K562 (cell line): ENCODE measurements around the gene IQCN. TPM values are rescaled to one million over a fixed set of nuclear protein-coding genes. Genes with fewer than 3 reads are reported as not detected.

ENCODE experiments used
- ATAC-seq: fragments of 200-7000 bp; cut with Tn5 transposase; 3 replicates; pipeline ENCODE4 v1.9.1; 2020; ENCODE audit warnings: moderate library complexity
- BruUV-seq: library from RNA; stranded (reverse); fragments of 400-500 nt; replicated peaks from 2 replicates; lab custom pipeline; 2021; lab: Mats Ljungman, UMichigan
- CTCF ChIA-PET: fragments of 300-600 bp; formaldehyde crosslinking; extraction: SDS; loops from one replicate; lab custom pipeline; 2021; ENCODE audit warnings: low intra/inter-chr PET ratio; lab: Yijun Ruan, JAX
- POLR2A ChIA-PET: fragments of 300-600, 350-650 bp; sonication (Branson Sonifier 250); formaldehyde crosslinking; extraction: SDS; loops from one replicate; lab custom pipeline; 2021; ENCODE audit warnings: antibody characterized with exemption, inconsistent platforms; lab: Yijun Ruan, JAX
- DNase-seq, 4 experiments: peaks; one replicate each; pipeline versions ENCODE4 v3.0.0 to v3.0.0-alpha.2; 2011 to 2018; ENCODE audit warnings: low spot score in 3 of 4, mixed read lengths in 3 of 4; ENCODE audit errors: extremely low read depth in 1 of 4
- FAIRE-seq: peaks from 2 replicates; lab custom pipeline; 2011; peaks lifted over from hg19 to GRCh38; lab: Jason Lieb, UNC
- H2AFZ ChIP-seq: 2 replicates; pipeline ENCODE4 v1.6.0; 2011; ENCODE audit warnings: low read depth, low read length, control low read depth, inconsistent platforms
- H3K27ac ChIP-seq: fragments of 200-600 bp; 3 replicates; pipeline ENCODE4 v1.8.0; 2011; ENCODE audit warnings: low read depth, mild to moderate bottlenecking, control low read depth, inconsistent platforms, low read length, moderate library complexity, mixed read lengths; ENCODE audit errors: extremely low read depth
- H3K27me3 ChIP-seq, 2 experiments: fragments of 300-600 bp in 1 of 2; 2 replicates in 1 of 2; 3 replicates in 1 of 2; pipeline versions ENCODE4 v1.6.0 to v1.8.0; 2011; ENCODE audit warnings: inconsistent platforms in 2 of 2, low read length in 2 of 2, mild to moderate bottlenecking in 1 of 2, mixed read lengths in 1 of 2, moderate library complexity in 1 of 2; ENCODE audit not compliant: control insufficient read depth in 2 of 2, insufficient read depth in 2 of 2
- H3K36me3 ChIP-seq: fragments of 300-600 bp; 3 replicates; pipeline ENCODE4 v1.8.0; 2011; ENCODE audit warnings: mild to moderate bottlenecking, low read length, inconsistent platforms; ENCODE audit not compliant: control insufficient read depth, insufficient read depth
- H3K4me1 ChIP-seq, 2 experiments: fragments of 200-600 bp in 1 of 2; replicated peaks in 1 of 2; 2 replicates in 1 of 2; 3 replicates in 1 of 2; pipeline versions ENCODE4 v1.5.1 to v1.8.0; 2011; ENCODE audit warnings: inconsistent platforms in 2 of 2, low read length in 2 of 2, mild to moderate bottlenecking in 1 of 2, mixed read lengths in 1 of 2, moderate library complexity in 1 of 2; ENCODE audit not compliant: control insufficient read depth in 2 of 2, insufficient read depth in 2 of 2
- H3K4me2 ChIP-seq: 2 replicates; pipeline ENCODE4 v1.6.1; 2011; ENCODE audit warnings: low read length, control low read depth, inconsistent platforms, mixed read lengths; ENCODE audit not compliant: insufficient read depth
- H3K4me3 ChIP-seq: fragments of 200-600 bp; sonication (generic), shearing (Covaris generic); 2 replicates; pipeline ENCODE4 v1.5.1; 2016; ENCODE audit warnings: control low read depth, inconsistent platforms
- H3K79me2 ChIP-seq: fragments of 200-600 bp; 3 replicates; pipeline ENCODE4 v1.8.0; 2011; ENCODE audit warnings: low read length, inconsistent platforms; ENCODE audit not compliant: control insufficient read depth, insufficient read depth
- H3K9ac ChIP-seq, 2 experiments: 2 replicates each; pipeline versions ENCODE4 v1.6.0 to v1.6.1; 2011; ENCODE audit warnings: low read depth in 2 of 2, low read length in 2 of 2, control low read depth in 1 of 2, inconsistent platforms in 1 of 2, mild to moderate bottlenecking in 1 of 2, mixed read lengths in 1 of 2; ENCODE audit not compliant: insufficient read depth in 1 of 2
- H3K9me1 ChIP-seq: one replicate; pipeline ENCODE4 v1.6.0; 2011; ENCODE audit warnings: inconsistent platforms, mild to moderate bottlenecking, low read length, moderate library complexity; ENCODE audit not compliant: control insufficient read depth, insufficient read depth
- H3K9me3 ChIP-seq: replicated peaks from 2 replicates; pipeline ENCODE4 v1.5.1; 2011; ENCODE audit warnings: low read depth, low read length, inconsistent platforms; ENCODE audit not compliant: control insufficient read depth, insufficient read depth
- H4K20me1 ChIP-seq: replicated peaks from 2 replicates; pipeline ENCODE4 v1.6.1; 2011; ENCODE audit warnings: low read length, inconsistent platforms, mixed read lengths; ENCODE audit not compliant: control insufficient read depth, insufficient read depth
- CBX8 ChIP-seq: fragments of 200-600 bp; sonication (generic); IDR thresholded peaks from 2 replicates; pipeline ENCODE4 v1.6.1; 2012; ENCODE audit warnings: borderline replicate concordance, mixed run types, low read depth, mild to moderate bottlenecking, moderate library complexity, mixed read lengths, low read length, control low read depth, inconsistent platforms; ENCODE audit not compliant: poor library complexity, severe bottlenecking; ENCODE audit errors: extremely low read depth
- ETV6 ChIP-seq, 3 experiments: fragments of 150-350 bp in 1 of 3; sonication (generic) in 1 of 3; formaldehyde crosslinking in 1 of 3; IDR thresholded peaks; 2 replicates each; pipeline versions ENCODE4 v1.6.1 to v1.8.0; 2014 to 2022; ENCODE audit warnings: borderline replicate concordance in 2 of 3, low read depth in 2 of 3, antibody characterized with exemption in 1 of 3, low read length in 1 of 3, mild to moderate bottlenecking in 1 of 3, missing genetic modification reagents in 1 of 3
- HDAC1 ChIP-seq, 2 experiments: fragments of 450-650 bp; IDR thresholded peaks; 2 replicates each; pipeline ENCODE4 v1.6.1; 2016 to 2017; ENCODE audit warnings: inconsistent platforms in 1 of 2, mild to moderate bottlenecking in 1 of 2, moderate library complexity in 1 of 2
- TAF1 ChIP-seq: IDR thresholded peaks from 2 replicates; pipeline ENCODE4 v1.6.1; 2011; ENCODE audit warnings: mild to moderate bottlenecking, low read length, moderate library complexity; ENCODE audit not compliant: insufficient read depth, control insufficient read depth, severe bottlenecking; ENCODE audit errors: extremely low read depth
- WGBS: fragments of 100-300 bp; shearing (Covaris generic); methylation state at CpG from one replicate; pipeline ENCODE4 v1.1.6; 2016; ENCODE audit warnings: low coverage, mixed read lengths; ENCODE audit not compliant: insufficient coverage; ENCODE audit errors: missing lambda C conversion rate; 5-methylcytosine and 5-hydroxymethylcytosine counted together
- in situ Hi-C: fragments of 300-500 bp; cut with MboI; formaldehyde crosslinking; loops from 4 replicates; pipeline ENCODE4 v1.15.0; 2018; ENCODE audit warnings: inconsistent platforms, mixed read lengths
- intact Hi-C: fragments of 100-400 bp; cut with micrococcal nuclease; formaldehyde crosslinking; loops from 2 replicates; pipeline ENCODE4 v1.14.2; 2022
- polyA plus RNA-seq, 8 experiments: library from polyadenylated mRNA; depleted of rRNA in 4 of 8; stranded (reverse) in 5 of 8; unstranded in 3 of 8; fragments of >200 nt; fragmentation: Nextera tagmentation in 2 of 8; fragmentation: Illumina TruSeq in 1 of 8; extraction: Ambion mirVana in 2 of 8; extraction: Trizol in 1 of 8; gene quantifications; 2 replicates each; pipeline versions ENCODE4 v1.2.1 to v1.2.3, GENCODE V29; 2011 to 2014; ENCODE audit warnings: inconsistent platforms in 1 of 8, missing spikeins in 1 of 8
- total RNA-seq, 7 experiments: library from RNA; depleted of rRNA in 6 of 7; stranded (reverse); fragments of >200 nt in 6 of 7; fragmentation: Illumina TruSeq in 2 of 7; extraction: Trizol in 2 of 7; gene quantifications; 2 replicates each; pipeline versions ENCODE4 v1.2.1 to v1.2.3, GENCODE V29; 2011 to 2021; ENCODE audit warnings: low replicate concordance in 1 of 7
- TF ChIP-seq, protein P1 (sequence below): fragments of 450-650 bp; formaldehyde crosslinking; IDR thresholded peaks from 2 replicates; pipeline ENCODE4 v1.4.0; 2022; ENCODE audit warnings: missing genetic modification characterization
- TF ChIP-seq, protein P2 (sequence below), 3 experiments: fragments of 200-800 bp in 1 of 3; sonication (Bioruptor generic) in 1 of 3; sonication (generic) in 1 of 3; formaldehyde crosslinking in 1 of 3; IDR thresholded peaks; 2 replicates each; pipeline versions ENCODE4 v1.6.1 to v1.8.0; 2016 to 2022; ENCODE audit warnings: mild to moderate bottlenecking in 2 of 3, missing compliant biosample characterization in 2 of 3, missing genetic modification characterization in 2 of 3, missing genetic modification reagents in 1 of 3

The IQCN gene
- total and polyA plus RNA-seq, 9 of the 15 experiments (the other 6 are each of a cell fraction or from before 2014, with no cell fraction given): 0.01 to 0.07 (median 0.04) TPM; not detected in 3

- DNase-seq (no peak), FAIRE-seq (no peak), ATAC-seq (no peak)
- intact Hi-C loops (no loop called here), in situ Hi-C loops (no loop called here)
- peaks cover 18 to 51% of the 10 kb centered on the region in 2 experiments; a peak in 4 of 5 replicates for H3K4me1 ChIP-seq
- no peak overlapping the region for H3K4me2 ChIP-seq
- peak overlapping the region in 1 of 2 experiments; percentile 57; a peak in 1 of 4 replicates for H3K9ac ChIP-seq
- POLR2A ChIA-PET: no interaction called here
- H3K9me1 ChIP-seq: no peaks in the 10 kb centered on the region
- no peak overlapping the region for H3K27ac ChIP-seq
- no peaks in the 10 kb centered on the region for H3K79me2 ChIP-seq
- H3K9me3 ChIP-seq: no peaks in the 10 kb centered on the region
- CTCF ChIA-PET: no interaction called here
- H3K36me3 ChIP-seq: no peaks in the 10 kb centered on the region
- 48% methylated on average over 16 of the region's 18 CpGs for WGBS
- BruUV-seq: no TSS peak
- H3K27me3 ChIP-seq: no peaks in the 10 kb centered on the region; a peak in 1 of 5 replicates
- H2AFZ ChIP-seq: no peak overlapping the region
- H3K4me3 ChIP-seq: no peak overlapping the region
- peaks cover 5% of the 10 kb centered on the region; the same call in 1 of the 2 replicates for H4K20me1 ChIP-seq
- TF ChIP-seq CBX8: no peak
- TF ChIP-seq, protein P1, sequence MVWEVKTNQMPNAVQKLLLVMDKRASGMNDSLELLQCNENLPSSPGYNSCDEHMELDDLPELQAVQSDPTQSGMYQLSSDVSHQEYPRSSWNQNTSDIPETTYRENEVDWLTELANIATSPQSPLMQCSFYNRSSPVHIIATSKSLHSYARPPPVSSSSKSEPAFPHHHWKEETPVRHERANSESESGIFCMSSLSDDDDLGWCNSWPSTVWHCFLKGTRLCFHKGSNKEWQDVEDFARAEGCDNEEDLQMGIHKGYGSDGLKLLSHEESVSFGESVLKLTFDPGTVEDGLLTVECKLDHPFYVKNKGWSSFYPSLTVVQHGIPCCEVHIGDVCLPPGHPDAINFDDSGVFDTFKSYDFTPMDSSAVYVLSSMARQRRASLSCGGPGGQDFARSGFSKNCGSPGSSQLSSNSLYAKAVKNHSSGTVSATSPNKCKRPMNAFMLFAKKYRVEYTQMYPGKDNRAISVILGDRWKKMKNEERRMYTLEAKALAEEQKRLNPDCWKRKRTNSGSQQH (CRISPR knock-in tag): no peak
- TF ChIP-seq HDAC1 (IDR thresholded peaks at IDR 0.05): 0 out of 4 replicates have a peak, but pooled peaks of 1 of the 2 experiments have one; percentile 9
- TF ChIP-seq ETV6 (IDR thresholded peaks at IDR 0.05; ENCODE audit: borderline replicate concordance in 1 of 2, low read depth in 2 of 2, low read length in 1 of 2): no peak
- TF ChIP-seq ETV6 (CRISPR knock-in tag; IDR thresholded peaks at IDR 0.05; ENCODE audit: borderline replicate concordance): no peak
- TF ChIP-seq, protein P2, sequence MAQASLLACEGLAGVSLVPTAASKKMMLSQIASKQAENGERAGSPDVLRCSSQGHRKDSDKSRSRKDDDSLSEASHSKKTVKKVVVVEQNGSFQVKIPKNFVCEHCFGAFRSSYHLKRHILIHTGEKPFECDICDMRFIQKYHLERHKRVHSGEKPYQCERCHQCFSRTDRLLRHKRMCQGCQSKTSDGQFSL (CRISPR knock-in tag; IDR thresholded peaks at IDR 0.05): no peak
- TF ChIP-seq, protein P2 (tag; IDR thresholded peaks at IDR 0.05): no peak
- no peak for TF ChIP-seq TAF1
Measured at GRCh38 chr19:18226956-18227780, 47.1 kb downstream of the IQCN start.
